HEK293 (cell line): ENCODE measurements around the gene SZT2.

Source experiments
- CTCF ChIA-PET: fragments of 350-600 bp; formaldehyde crosslinking; extraction: SDS; loops from one replicate; lab custom pipeline; 2021; ENCODE audit warnings: antibody characterized with exemption; lab: Yijun Ruan, JAX
- POLR2A ChIA-PET: fragments of 300-600 bp; formaldehyde crosslinking; extraction: SDS; loops from one replicate; lab custom pipeline; 2020; ENCODE audit warnings: antibody characterized with exemption, inconsistent platforms; lab: Yijun Ruan, JAX
- H3K27ac ChIP-seq: fragments of 200-500 bp; sonication (Bioruptor generic); 2 replicates; pipeline ENCODE4 v1.5.1; 2014; ENCODE audit warnings: low read depth, low read length, control low read depth, inconsistent platforms; ENCODE audit errors: extremely low read depth
- H3K36me3 ChIP-seq, 2 experiments: fragments of 200-500 bp in 1 of 2; sonication (Bioruptor generic) in 1 of 2; 1 replicate in 1 of 2; 2 replicates in 1 of 2; pipeline ENCODE4 v1.5.1; 2014 to 2017; ENCODE audit warnings: inconsistent platforms in 2 of 2, low read length in 2 of 2; ENCODE audit not compliant: control insufficient read depth in 2 of 2, insufficient read depth in 1 of 2
- H3K4me1 ChIP-seq: fragments of 200-500 bp; sonication (Bioruptor generic); 2 replicates; pipeline ENCODE4 v1.5.1; 2014; ENCODE audit warnings: mild to moderate bottlenecking, low read length, inconsistent platforms; ENCODE audit not compliant: control insufficient read depth, insufficient read depth
- H3K4me3 ChIP-seq: 2 replicates; pipeline ENCODE4 v1.5.1; 2011; ENCODE audit warnings: low read depth, mild to moderate bottlenecking, control low read depth, low read length, moderate library complexity
- H3K9me3 ChIP-seq: fragments of 200-500 bp; sonication (Bioruptor generic); 2 replicates; pipeline ENCODE4 v1.5.1; 2014; ENCODE audit warnings: low read depth, low read length, inconsistent platforms; ENCODE audit not compliant: control insufficient read depth, insufficient read depth
- GLIS2 ChIP-seq: fragments of 450-650 bp; formaldehyde crosslinking; IDR thresholded peaks from 2 replicates; pipeline ENCODE4 v1.5.1; 2016; ENCODE audit warnings: missing biosample characterization, missing genetic modification characterization
- OSR2 ChIP-seq: fragments of 450-650 bp; formaldehyde crosslinking; IDR thresholded peaks from 2 replicates; pipeline ENCODE4 v1.5.1; 2016; ENCODE audit warnings: missing biosample characterization, missing genetic modification characterization
- OVOL3 ChIP-seq: fragments of 450-650 bp; formaldehyde crosslinking; IDR thresholded peaks from 2 replicates; pipeline ENCODE4 v1.5.1; 2016; ENCODE audit warnings: missing biosample characterization, missing genetic modification characterization
- PRDM2 ChIP-seq: fragments of 450-650 bp; formaldehyde crosslinking; IDR thresholded peaks from 2 replicates; pipeline ENCODE4 v1.5.1; 2016; ENCODE audit warnings: missing biosample characterization, missing genetic modification characterization, borderline replicate concordance
- REPIN1 ChIP-seq: fragments of 450-650 bp; formaldehyde crosslinking; IDR thresholded peaks from 2 replicates; pipeline ENCODE4 v1.5.1; 2017; ENCODE audit warnings: missing biosample characterization, missing genetic modification characterization, low read depth
- ZBTB8A ChIP-seq: fragments of 450-650 bp; formaldehyde crosslinking; IDR thresholded peaks from 2 replicates; pipeline ENCODE4 v1.5.1; 2016; ENCODE audit warnings: missing biosample characterization, missing genetic modification characterization
- ZNF133 ChIP-seq: fragments of 450-650 bp; formaldehyde crosslinking; IDR thresholded peaks from 2 replicates; pipeline ENCODE4 v1.5.1; 2016; ENCODE audit warnings: missing biosample characterization, missing genetic modification characterization
- ZNF157 ChIP-seq: fragments of 450-650 bp; formaldehyde crosslinking; IDR thresholded peaks from 2 replicates; pipeline ENCODE4 v1.5.1; 2016; ENCODE audit warnings: missing biosample characterization, missing genetic modification characterization
- ZNF37A ChIP-seq: fragments of 450-650 bp; IDR thresholded peaks from 2 replicates; pipeline ENCODE4 v1.5.1; 2018; ENCODE audit warnings: missing biosample characterization, missing genetic modification characterization
- ZNF404 ChIP-seq: fragments of 450-650 bp; formaldehyde crosslinking; IDR thresholded peaks from 2 replicates; pipeline ENCODE4 v1.5.1; 2017; ENCODE audit warnings: missing biosample characterization, missing genetic modification characterization
- ZNF561 ChIP-seq: fragments of 450-650 bp; IDR thresholded peaks from 2 replicates; pipeline ENCODE4 v1.5.1; 2018; ENCODE audit warnings: missing biosample characterization, missing genetic modification characterization, borderline replicate concordance
- ZNF768 ChIP-seq: fragments of 450-650 bp; formaldehyde crosslinking; IDR thresholded peaks from 2 replicates; pipeline ENCODE4 v1.5.1; 2018; ENCODE audit warnings: missing biosample characterization, mild to moderate bottlenecking, missing genetic modification characterization
- TF ChIP-seq, protein P1 (sequence below): fragments of 450-650 bp; formaldehyde crosslinking; IDR thresholded peaks from 2 replicates; pipeline ENCODE4 v1.5.1; 2016; ENCODE audit warnings: missing biosample characterization, missing genetic modification characterization
- TF ChIP-seq, protein P2 (sequence below): fragments of 450-650 bp; formaldehyde crosslinking; IDR thresholded peaks from 2 replicates; pipeline ENCODE4 v1.5.1; 2017; ENCODE audit warnings: missing biosample characterization, mild to moderate bottlenecking, missing genetic modification characterization, moderate library complexity
- TF ChIP-seq, protein P3 (sequence below): fragments of 450-650 bp; formaldehyde crosslinking; IDR thresholded peaks from 2 replicates; pipeline ENCODE4 v1.5.1; 2016; ENCODE audit warnings: missing biosample characterization, missing genetic modification characterization

Gene SZT2

GRCh38 chr1:43379476-43379875 lies 10.2 kb upstream of the SZT2 start:
- Histone ChIP-seq H3K36me3 (peaks cover 4 to 37% of the 10 kb centered on the region in 2 experiments; a peak in 1 of 3 replicates), H3K27ac (no peak overlapping the region), H3K4me1 (no peaks in the 10 kb centered on the region), H3K4me3 (no peak overlapping the region), H3K9me3 (no peaks in the 10 kb centered on the region)
- TF ChIP-seq, protein P1, sequence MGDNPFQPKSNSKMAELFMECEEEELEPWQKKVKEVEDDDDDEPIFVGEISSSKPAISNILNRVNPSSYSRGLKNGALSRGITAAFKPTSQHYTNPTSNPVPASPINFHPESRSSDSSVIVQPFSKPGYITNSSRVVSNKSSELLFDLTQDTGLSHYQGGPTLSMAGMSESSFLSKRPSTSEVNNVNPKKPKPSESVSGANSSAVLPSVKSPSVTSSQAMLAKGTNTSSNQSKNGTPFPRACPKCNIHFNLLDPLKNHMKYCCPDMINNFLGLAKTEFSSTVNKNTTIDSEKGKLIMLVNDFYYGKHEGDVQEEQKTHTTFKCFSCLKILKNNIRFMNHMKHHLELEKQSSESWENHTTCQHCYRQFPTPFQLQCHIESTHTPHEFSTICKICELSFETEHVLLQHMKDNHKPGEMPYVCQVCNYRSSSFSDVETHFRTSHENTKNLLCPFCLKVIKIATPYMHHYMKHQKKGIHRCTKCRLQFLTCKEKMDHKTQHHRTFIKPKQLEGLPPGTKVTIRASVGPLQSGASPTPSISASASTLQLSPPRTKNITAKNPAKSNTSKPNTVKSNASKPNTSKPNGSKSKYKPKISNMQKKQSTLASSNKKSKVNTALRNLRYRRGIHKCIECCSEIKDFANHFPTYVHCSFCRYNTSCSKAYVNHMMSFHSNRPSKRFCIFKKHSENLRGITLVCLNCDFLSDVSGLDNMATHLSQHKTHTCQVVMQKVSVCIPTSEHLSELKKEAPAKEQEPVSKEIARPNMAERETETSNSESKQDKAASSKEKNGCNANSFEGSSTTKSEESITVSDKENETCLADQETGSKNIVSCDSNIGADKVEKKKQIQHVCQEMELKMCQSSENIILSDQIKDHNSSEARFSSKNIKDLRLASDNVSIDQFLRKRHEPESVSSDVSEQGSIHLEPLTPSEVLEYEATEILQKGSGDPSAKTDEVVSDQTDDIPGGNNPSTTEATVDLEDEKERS (tag by site-specific recombination): no peak
- TF ChIP-seq REPIN1 (no peak), ZNF561 (tag by site-specific recombination) (no peak), GLIS2 (tag by site-specific recombination) (no peak)
- TF ChIP-seq, protein P2, sequence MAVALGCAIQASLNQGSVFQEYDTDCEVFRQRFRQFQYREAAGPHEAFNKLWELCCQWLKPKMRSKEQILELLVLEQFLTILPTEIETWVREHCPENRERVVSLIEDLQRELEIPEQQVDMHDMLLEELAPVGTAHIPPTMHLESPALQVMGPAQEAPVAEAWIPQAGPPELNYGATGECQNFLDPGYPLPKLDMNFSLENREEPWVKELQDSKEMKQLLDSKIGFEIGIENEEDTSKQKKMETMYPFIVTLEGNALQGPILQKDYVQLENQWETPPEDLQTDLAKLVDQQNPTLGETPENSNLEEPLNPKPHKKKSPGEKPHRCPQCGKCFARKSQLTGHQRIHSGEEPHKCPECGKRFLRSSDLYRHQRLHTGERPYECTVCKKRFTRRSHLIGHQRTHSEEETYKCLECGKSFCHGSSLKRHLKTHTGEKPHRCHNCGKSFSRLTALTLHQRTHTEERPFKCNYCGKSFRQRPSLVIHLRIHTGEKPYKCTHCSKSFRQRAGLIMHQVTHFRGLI (tag by site-specific recombination): no peak
- CTCF ChIA-PET: interaction anchor here (0.6 to 1.2 kb wide), 2 partner anchors 142 to 281 kb away, joined by 3 read pairs; no protein-coding TSS in a partner anchor
- POLR2A ChIA-PET: interaction anchor here (3.1 kb wide), 1 partner anchor 11 kb away, joined by 9 read pairs; the partner anchor contains the start of gene ELOVL1

DNA sequence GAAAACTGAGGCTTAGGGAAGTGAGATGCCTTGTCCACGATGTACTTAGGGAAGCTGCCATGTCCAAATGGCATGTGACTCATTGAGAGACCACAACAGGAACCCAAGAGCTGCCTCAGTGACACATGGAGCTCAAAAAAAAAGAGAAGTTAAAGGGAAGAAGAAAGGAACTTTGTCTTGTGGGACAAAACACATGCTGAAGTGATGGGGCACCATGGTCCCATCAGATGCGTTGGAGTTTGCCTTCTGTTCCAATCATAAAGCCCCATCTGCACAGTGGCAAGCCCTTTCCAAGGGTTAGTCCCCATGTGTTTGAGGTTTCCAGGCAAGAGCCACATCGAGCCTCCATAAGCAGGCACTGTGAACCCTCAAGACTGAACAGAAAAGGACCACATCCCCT lies 8.1 kb upstream of the SZT2 start:
- H3K4me3 ChIP-seq: no peak overlapping the region
- ChIA-PET CTCF (no interaction called here), POLR2A (interaction anchor here (1.4 kb wide), 1 partner anchor 13 kb away, joined by 5 read pairs; the partner anchor contains the start of gene ELOVL1)
- no peak overlapping the region for H3K27ac ChIP-seq
- no peaks in the 10 kb centered on the region for H3K4me1 ChIP-seq
- peaks cover 11 to 58% of the 10 kb centered on the region in 2 experiments; a peak in 2 of 3 replicates for H3K36me3 ChIP-seq
- H3K9me3 ChIP-seq: no peaks in the 10 kb centered on the region
- no peak for TF ChIP-seq ZNF133 (tag by site-specific recombination)
- TF ChIP-seq, protein P2 (tag by site-specific recombination): no peak
- no peak for TF ChIP-seq OVOL3 (tag by site-specific recombination)
- no peak for TF ChIP-seq PRDM2 (tag by site-specific recombination)
- no peak for TF ChIP-seq ZNF404 (tag by site-specific recombination)
- no peak for TF ChIP-seq ZNF157 (tag by site-specific recombination)
- no peak for TF ChIP-seq ZNF37A (tag by site-specific recombination)
- TF ChIP-seq, protein P3, sequence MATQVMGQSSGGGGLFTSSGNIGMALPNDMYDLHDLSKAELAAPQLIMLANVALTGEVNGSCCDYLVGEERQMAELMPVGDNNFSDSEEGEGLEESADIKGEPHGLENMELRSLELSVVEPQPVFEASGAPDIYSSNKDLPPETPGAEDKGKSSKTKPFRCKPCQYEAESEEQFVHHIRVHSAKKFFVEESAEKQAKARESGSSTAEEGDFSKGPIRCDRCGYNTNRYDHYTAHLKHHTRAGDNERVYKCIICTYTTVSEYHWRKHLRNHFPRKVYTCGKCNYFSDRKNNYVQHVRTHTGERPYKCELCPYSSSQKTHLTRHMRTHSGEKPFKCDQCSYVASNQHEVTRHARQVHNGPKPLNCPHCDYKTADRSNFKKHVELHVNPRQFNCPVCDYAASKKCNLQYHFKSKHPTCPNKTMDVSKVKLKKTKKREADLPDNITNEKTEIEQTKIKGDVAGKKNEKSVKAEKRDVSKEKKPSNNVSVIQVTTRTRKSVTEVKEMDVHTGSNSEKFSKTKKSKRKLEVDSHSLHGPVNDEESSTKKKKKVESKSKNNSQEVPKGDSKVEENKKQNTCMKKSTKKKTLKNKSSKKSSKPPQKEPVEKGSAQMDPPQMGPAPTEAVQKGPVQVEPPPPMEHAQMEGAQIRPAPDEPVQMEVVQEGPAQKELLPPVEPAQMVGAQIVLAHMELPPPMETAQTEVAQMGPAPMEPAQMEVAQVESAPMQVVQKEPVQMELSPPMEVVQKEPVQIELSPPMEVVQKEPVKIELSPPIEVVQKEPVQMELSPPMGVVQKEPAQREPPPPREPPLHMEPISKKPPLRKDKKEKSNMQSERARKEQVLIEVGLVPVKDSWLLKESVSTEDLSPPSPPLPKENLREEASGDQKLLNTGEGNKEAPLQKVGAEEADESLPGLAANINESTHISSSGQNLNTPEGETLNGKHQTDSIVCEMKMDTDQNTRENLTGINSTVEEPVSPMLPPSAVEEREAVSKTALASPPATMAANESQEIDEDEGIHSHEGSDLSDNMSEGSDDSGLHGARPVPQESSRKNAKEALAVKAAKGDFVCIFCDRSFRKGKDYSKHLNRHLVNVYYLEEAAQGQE: no peak
- no peak for TF ChIP-seq ZNF768 (tag by site-specific recombination)
- TF ChIP-seq ZBTB8A (tag by site-specific recombination): no peak
- TF ChIP-seq OSR2 (tag by site-specific recombination): no peak
